ENCODE measurements around the gene RASAL1. TPM values are rescaled to one million over a fixed set of nuclear protein-coding genes. Genes with fewer than 3 reads are reported as not detected.

Gene RASAL1
- polyA plus RNA-seq, 2 of the 4 experiments (the other 2 are of a cell fraction) = 0.30 to 0.34 TPM

DNA sequence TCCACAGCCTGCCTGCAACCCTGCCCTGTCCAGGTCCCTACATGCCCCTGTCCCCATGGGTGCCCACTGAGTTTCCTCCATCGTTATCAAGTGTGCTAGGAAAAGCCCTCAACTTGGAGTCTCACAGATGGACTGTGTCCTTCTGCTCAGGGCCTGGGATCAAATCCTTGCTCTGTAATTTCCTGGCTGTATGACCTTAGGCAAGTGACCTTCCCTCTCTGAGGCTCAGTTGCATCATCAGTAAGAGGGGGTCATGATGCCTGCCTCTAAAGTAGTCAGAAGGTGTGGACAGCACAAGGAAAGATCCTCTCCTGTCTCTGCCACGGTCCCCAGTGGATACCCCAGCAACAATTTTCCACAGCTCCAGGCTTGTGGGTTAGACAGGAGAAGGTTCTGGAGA lies 22.2 kb downstream of the RASAL1 start:
- POLR2A ChIA-PET = no interaction called here
- H3K4me3 ChIP-seq = no peak overlapping the region
- ATAC-seq = no peak
- no peaks in the 10 kb centered on the region for H3K4me1 ChIP-seq
- no peak overlapping the region for H3K27ac ChIP-seq
- 63% methylated on average over 2 of the region's 2 CpGs for WGBS (ENCODE audit: missing lambda C conversion rate)
- no peak for FAIRE-seq
- TF ChIP-seq RNF2 (IDR thresholded peaks at IDR 0.05; ENCODE audit: borderline replicate concordance, low read depth) (no peak), BHLHE40 (IDR thresholded peaks at IDR 0.05; ENCODE audit: low read depth, low read length) (no peak), RAD21 (conservative IDR thresholded peaks at IDR 0.05 in 1 of 2, IDR thresholded peaks at IDR 0.05 in 1 of 2) (no peak), CHD4 (IDR thresholded peaks at IDR 0.05; ENCODE audit: borderline replicate concordance) (no peak), CEBPB (IDR thresholded peaks at IDR 0.05) (no peak), POLR2AphosphoS2 (conservative IDR thresholded peaks at IDR 0.05; ENCODE audit: low read length) (no peak), SMC3 (IDR thresholded peaks at IDR 0.05) (no peak), NR3C1 (IDR thresholded peaks at IDR 0.05) (no peak), CHD2 (IDR thresholded peaks at IDR 0.05; ENCODE audit: low read length, partially characterized antibody) (no peak), FOSL2 (IDR thresholded peaks at IDR 0.05) (no peak), FOSL2 (CRISPR knock-in tag; IDR thresholded peaks at IDR 0.05) (no peak), EP300 (IDR thresholded peaks at IDR 0.05) (no peak)
- TF ChIP-seq, protein P1, sequence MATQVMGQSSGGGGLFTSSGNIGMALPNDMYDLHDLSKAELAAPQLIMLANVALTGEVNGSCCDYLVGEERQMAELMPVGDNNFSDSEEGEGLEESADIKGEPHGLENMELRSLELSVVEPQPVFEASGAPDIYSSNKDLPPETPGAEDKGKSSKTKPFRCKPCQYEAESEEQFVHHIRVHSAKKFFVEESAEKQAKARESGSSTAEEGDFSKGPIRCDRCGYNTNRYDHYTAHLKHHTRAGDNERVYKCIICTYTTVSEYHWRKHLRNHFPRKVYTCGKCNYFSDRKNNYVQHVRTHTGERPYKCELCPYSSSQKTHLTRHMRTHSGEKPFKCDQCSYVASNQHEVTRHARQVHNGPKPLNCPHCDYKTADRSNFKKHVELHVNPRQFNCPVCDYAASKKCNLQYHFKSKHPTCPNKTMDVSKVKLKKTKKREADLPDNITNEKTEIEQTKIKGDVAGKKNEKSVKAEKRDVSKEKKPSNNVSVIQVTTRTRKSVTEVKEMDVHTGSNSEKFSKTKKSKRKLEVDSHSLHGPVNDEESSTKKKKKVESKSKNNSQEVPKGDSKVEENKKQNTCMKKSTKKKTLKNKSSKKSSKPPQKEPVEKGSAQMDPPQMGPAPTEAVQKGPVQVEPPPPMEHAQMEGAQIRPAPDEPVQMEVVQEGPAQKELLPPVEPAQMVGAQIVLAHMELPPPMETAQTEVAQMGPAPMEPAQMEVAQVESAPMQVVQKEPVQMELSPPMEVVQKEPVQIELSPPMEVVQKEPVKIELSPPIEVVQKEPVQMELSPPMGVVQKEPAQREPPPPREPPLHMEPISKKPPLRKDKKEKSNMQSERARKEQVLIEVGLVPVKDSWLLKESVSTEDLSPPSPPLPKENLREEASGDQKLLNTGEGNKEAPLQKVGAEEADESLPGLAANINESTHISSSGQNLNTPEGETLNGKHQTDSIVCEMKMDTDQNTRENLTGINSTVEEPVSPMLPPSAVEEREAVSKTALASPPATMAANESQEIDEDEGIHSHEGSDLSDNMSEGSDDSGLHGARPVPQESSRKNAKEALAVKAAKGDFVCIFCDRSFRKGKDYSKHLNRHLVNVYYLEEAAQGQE (IDR thresholded peaks at IDR 0.05) = no peak
- no peaks in the 10 kb centered on the region for H3K9me3 ChIP-seq
- no peak for DNase-seq (ENCODE audit: low read depth in 1 of 2, low spot score in 1 of 2)
- CTCF ChIA-PET = interaction anchor here (0.8 to 2.6 kb wide), 2 partner anchors 65 to 144 kb away, joined by 3 to 12 read pairs; no protein-coding TSS in a partner anchor
- H3K4me2 ChIP-seq = no peak overlapping the region

DNA sequence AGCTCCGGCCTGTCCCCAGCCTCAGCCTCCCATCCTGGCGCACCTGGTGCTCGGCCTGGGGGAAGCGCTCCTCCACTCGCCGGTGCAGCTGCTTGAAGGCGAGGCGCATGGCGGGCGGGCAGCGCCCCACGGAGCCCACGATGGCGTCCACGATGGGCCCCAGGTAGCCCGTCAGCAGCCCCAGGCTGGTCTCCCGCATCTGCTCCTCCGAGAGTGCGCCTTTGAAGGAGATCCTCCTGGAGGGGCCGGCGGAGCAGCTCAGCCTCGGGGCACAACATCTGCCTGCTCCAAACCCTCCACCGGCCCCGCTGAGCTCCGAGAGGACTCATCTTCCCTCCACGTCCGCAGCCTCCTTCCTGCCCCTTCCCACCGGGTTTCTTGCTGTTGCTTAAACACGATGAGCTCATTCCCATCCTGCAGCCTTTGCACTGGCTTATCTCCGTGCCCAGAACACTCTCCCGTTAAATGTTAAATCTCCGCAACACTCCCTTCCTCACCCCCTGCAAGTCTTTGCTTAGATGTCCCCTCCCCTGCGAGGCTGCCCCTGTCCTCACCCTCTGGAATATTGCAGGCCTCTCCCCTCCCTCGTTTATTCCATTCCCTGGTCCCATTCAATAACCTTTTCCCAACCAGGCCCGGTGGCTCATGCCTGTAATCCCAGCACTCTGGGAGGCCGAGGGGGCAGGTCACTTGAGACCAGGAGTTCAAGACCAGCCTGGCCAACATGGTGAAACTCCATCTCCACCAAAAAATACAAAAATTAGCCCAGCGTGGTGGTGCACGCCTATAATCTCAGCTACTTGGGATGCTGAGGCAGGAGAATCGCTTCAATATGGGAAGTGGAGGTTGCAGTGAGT lies 23.3 kb downstream of the RASAL1 start:
- no peak overlapping the region for H3K4me3 ChIP-seq
- H3K9me3 ChIP-seq = no peaks in the 10 kb centered on the region
- H3K27ac ChIP-seq = no peak overlapping the region
- no peak for FAIRE-seq
- ChIA-PET CTCF (interaction anchor here (0.7 to 4.9 kb wide), 5 partner anchors 14 to 83 kb away, joined by 3 to 22 read pairs (median 4); no protein-coding TSS in a partner anchor), POLR2A (no interaction called here)
- no peak for ATAC-seq
- no peaks in the 10 kb centered on the region for H3K4me1 ChIP-seq
- no peak for DNase-seq (ENCODE audit: low read depth in 1 of 2, low spot score in 1 of 2)
- WGBS (ENCODE audit: missing lambda C conversion rate) = 77% methylated on average over 25 of the region's 39 CpGs
- H3K4me2 ChIP-seq = no peak overlapping the region
- TF ChIP-seq, protein P2, sequence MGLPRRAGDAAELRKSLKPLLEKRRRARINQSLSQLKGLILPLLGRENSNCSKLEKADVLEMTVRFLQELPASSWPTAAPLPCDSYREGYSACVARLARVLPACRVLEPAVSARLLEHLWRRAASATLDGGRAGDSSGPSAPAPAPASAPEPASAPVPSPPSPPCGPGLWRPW (IDR thresholded peaks at IDR 0.05) = no peak
- TF ChIP-seq, protein P3, sequence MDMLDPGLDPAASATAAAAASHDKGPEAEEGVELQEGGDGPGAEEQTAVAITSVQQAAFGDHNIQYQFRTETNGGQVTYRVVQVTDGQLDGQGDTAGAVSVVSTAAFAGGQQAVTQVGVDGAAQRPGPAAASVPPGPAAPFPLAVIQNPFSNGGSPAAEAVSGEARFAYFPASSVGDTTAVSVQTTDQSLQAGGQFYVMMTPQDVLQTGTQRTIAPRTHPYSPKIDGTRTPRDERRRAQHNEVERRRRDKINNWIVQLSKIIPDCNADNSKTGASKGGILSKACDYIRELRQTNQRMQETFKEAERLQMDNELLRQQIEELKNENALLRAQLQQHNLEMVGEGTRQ (IDR thresholded peaks at IDR 0.05) = no peak
- TF ChIP-seq MAFK (IDR thresholded peaks at IDR 0.05; ENCODE audit: partially characterized antibody) = no peak
- no peak for TF ChIP-seq ZNF302 (CRISPR knock-in tag; IDR thresholded peaks at IDR 0.05)
- no peak for TF ChIP-seq CBX2 (IDR thresholded peaks at IDR 0.05; ENCODE audit: borderline replicate concordance, low read depth)
- TF ChIP-seq, protein P4, sequence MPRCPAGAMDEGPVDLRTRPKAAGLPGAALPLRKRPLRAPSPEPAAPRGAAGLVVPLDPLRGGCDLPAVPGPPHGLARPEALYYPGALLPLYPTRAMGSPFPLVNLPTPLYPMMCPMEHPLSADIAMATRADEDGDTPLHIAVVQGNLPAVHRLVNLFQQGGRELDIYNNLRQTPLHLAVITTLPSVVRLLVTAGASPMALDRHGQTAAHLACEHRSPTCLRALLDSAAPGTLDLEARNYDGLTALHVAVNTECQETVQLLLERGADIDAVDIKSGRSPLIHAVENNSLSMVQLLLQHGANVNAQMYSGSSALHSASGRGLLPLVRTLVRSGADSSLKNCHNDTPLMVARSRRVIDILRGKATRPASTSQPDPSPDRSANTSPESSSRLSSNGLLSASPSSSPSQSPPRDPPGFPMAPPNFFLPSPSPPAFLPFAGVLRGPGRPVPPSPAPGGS (IDR thresholded peaks at IDR 0.05) = no peak
- no peak for TF ChIP-seq SMC3 (IDR thresholded peaks at IDR 0.05)
- no peak for TF ChIP-seq CHD2 (IDR thresholded peaks at IDR 0.05; ENCODE audit: low read length, partially characterized antibody)
- TF ChIP-seq, protein P5, sequence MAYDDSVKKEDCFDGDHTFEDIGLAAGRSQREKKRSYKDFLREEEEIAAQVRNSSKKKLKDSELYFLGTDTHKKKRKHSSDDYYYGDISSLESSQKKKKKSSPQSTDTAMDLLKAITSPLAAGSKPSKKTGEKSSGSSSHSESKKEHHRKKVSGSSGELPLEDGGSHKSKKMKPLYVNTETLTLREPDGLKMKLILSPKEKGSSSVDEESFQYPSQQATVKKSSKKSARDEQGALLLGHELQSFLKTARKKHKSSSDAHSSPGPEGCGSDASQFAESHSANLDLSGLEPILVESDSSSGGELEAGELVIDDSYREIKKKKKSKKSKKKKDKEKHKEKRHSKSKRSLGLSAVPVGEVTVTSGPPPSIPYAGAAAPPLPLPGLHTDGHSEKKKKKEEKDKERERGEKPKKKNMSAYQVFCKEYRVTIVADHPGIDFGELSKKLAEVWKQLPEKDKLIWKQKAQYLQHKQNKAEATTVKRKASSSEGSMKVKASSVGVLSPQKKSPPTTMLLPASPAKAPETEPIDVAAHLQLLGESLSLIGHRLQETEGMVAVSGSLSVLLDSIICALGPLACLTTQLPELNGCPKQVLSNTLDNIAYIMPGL (CRISPR knock-in tag; IDR thresholded peaks at IDR 0.05; ENCODE audit: borderline replicate concordance) = no peak
- TF ChIP-seq, protein P6, sequence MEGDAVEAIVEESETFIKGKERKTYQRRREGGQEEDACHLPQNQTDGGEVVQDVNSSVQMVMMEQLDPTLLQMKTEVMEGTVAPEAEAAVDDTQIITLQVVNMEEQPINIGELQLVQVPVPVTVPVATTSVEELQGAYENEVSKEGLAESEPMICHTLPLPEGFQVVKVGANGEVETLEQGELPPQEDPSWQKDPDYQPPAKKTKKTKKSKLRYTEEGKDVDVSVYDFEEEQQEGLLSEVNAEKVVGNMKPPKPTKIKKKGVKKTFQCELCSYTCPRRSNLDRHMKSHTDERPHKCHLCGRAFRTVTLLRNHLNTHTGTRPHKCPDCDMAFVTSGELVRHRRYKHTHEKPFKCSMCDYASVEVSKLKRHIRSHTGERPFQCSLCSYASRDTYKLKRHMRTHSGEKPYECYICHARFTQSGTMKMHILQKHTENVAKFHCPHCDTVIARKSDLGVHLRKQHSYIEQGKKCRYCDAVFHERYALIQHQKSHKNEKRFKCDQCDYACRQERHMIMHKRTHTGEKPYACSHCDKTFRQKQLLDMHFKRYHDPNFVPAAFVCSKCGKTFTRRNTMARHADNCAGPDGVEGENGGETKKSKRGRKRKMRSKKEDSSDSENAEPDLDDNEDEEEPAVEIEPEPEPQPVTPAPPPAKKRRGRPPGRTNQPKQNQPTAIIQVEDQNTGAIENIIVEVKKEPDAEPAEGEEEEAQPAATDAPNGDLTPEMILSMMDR (IDR thresholded peaks at IDR 0.05) = no peak
- no peak for TF ChIP-seq RCOR1 (IDR thresholded peaks at IDR 0.05; ENCODE audit: low read depth, low read length)
- TF ChIP-seq SREBF2 (IDR thresholded peaks at IDR 0.05) = no peak
- no peak for TF ChIP-seq RARB (CRISPR knock-in tag; IDR thresholded peaks at IDR 0.05)
- no peak for TF ChIP-seq ZSCAN20 (CRISPR knock-in tag; IDR thresholded peaks at IDR 0.05)
- TF ChIP-seq HDAC2 (IDR thresholded peaks at IDR 0.05) = no peak
- TF ChIP-seq EP300 (IDR thresholded peaks at IDR 0.05) = no peak
- TF ChIP-seq HEYL (CRISPR knock-in tag; IDR thresholded peaks at IDR 0.05) = no peak
- TF ChIP-seq EHF (CRISPR knock-in tag; IDR thresholded peaks at IDR 0.05) = no peak
